Fibroblast of villous mesenchyme (primary cell): ENCODE measurements around the gene TMEM259. TPM values are rescaled to one million over a fixed set of nuclear protein-coding genes. Genes with fewer than 3 reads are reported as not detected.

Experiments used
- DNase-seq: peaks from one replicate; pipeline ENCODE4 v3.0.0-alpha.2; 2010; ENCODE audit warnings: low read depth
- H3K4me3 ChIP-seq: 2 replicates; pipeline ENCODE4 v1.5.1; 2011; ENCODE audit warnings: low read depth, mild to moderate bottlenecking, low read length
- total RNA-seq: library from RNA; depleted of rRNA; stranded (reverse); fragments of >200 nt; gene quantifications from 2 replicates; pipeline ENCODE4 v1.2.3, GENCODE V29; 2012
- TF ChIP-seq, protein P1 (sequence below): IDR thresholded peaks from 2 replicates; pipeline ENCODE4 v1.5.1; 2012; ENCODE audit warnings: low read depth, mild to moderate bottlenecking, low read length; ENCODE audit not compliant: insufficient read depth

Gene TMEM259
- 79.2 and 84.6 TPM in 2 replicates for total RNA-seq

DNA sequence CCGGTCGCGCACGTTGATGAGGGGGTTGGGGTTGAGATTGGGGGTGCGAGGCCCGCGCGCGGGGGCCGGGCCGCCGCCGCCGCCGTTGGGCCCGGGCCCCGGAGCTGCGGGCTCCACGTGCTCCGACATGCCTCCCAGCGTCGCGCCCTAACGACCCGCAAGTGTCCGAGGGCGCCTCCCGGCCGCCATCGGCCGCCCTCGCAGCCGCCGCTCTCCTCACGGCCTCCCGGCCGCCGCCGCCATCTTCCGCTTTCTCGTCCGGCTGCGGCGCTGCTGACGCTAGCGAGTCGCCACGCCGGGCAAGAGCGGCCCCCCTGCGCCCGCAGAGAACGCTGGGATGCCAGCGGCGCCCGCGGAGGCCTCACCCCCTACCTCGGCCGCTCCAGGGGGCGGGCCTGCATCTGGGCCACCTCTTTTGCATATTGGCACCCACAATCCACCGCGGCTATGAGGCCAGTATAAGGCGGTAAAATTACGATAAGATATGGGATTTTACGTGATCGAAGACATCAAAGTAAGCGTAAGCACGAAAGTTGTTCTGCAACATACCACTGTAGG, at the start of gene TMEM259:
Gene TMEM259, minus strand, starts transcription at position 256 of the 558 bp plus-strand sequence. Its CDS starts 127 bp downstream, at position 129.
- DNase-seq, result peak; percentile 98
- TF ChIP-seq, protein P1, sequence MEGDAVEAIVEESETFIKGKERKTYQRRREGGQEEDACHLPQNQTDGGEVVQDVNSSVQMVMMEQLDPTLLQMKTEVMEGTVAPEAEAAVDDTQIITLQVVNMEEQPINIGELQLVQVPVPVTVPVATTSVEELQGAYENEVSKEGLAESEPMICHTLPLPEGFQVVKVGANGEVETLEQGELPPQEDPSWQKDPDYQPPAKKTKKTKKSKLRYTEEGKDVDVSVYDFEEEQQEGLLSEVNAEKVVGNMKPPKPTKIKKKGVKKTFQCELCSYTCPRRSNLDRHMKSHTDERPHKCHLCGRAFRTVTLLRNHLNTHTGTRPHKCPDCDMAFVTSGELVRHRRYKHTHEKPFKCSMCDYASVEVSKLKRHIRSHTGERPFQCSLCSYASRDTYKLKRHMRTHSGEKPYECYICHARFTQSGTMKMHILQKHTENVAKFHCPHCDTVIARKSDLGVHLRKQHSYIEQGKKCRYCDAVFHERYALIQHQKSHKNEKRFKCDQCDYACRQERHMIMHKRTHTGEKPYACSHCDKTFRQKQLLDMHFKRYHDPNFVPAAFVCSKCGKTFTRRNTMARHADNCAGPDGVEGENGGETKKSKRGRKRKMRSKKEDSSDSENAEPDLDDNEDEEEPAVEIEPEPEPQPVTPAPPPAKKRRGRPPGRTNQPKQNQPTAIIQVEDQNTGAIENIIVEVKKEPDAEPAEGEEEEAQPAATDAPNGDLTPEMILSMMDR, result no peak
- peak within 1 kb of the TSS; percentile 84 for H3K4me3 ChIP-seq

DNA sequence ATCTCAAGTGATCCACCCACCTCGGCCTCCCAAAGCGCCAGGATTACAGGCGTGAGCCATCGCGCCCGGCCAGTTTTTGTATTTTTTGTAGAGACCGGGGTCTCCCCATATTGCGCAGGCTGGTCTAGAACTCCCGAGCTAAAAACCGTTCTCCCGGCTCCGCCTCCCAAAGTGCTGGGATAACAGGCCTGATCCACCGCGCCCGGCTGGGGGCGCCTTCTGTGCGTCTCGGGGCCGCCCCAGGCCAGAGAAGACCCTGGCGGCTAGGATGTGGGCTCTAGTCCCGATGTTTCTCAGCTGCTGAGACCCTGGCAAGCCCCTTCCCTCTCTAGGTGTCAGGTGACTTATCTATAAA, 49.6 kb upstream of the TMEM259 start:
- TF ChIP-seq, protein P1, result peak; percentile 19
- H3K4me3 ChIP-seq, result no peak overlapping the region
- peak; percentile 12 for DNase-seq

DNA sequence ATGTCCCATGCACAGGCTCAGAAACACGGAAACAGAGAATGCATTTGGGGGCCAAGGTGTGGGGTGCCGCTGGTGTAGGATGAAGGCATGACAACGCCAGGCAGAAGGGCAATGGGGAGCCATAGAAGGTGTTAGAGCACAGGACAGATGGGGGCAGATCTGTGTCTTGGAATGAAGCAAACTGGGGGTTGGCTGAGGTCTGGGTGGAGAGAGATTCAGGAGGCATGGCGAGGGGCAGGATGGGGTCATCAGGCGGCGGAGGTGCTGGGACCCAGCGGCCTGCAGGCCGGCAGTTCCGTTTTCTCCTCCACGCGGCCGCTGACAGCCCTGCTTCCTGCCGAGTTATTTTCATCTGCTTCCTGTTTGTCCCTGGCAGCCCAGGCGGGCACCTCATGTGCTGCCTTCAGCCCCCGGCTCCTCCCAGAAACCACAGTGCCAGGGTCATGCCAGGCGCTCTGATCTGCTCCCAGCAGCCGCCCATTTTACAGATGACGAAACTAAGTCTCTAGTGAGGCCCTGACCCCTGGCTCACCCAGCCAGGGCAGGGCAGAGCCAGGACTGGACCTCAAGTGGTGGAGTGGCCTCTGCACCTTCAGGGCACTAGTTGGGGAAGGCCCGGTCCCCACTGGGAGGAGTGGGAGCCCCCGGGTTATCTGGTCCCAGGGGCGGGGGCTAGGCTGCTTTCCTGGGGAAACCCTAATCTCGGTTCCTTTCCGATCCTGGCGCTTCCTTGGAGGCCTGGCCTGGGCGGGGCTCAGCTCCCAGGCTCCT, 48.3 kb upstream of the TMEM259 start:
- DNase-seq, result no peak
- no peak overlapping the region for H3K4me3 ChIP-seq
- TF ChIP-seq, protein P1, result no peak

DNA sequence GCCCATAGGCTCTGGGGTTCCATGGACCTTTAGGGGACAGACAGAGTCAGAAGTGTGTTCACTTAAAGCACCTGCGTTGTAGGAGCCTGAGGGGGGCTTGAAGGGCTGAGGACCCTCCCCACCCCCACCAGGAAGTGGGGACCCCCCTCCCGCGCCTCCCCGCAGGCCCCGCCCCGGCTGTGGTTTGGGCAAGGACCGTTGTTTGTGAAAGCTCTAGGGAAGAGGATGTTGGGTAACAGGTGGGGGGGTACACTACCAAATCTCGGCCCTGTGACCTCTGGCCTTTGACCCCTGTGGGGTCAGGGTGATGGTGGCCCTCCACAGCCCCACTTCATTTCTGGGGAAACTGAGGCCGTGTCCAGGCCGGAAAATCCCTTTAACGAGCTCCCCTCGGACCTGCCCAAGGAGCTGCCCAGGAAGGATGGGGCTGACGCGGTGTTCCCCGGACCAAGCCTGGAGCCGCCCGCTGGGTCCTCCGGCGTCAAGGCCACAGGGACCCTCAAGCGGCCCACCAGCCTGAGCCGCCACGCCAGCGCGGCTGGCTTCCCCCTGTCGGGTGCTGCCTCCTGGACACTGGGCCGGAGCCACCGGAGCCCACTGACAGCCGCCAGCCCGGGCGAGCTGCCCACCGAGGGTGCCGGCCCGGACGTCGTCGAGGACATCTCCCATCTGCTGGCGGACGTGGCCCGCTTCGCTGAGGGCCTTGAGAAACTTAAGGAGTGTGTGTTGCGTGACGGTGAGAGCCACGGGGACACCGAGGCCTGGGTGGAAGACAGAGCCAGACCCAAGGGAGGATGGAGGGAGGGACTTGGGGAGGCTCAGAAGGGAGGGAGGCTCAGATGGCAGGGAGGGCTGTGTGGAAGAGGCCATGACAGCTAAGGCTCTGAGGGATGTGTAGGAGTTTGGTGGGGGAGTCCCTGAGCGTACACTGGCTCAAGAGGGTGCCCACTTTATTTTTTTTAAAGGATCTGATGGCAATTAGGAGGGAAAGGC, 47.4 kb upstream of the TMEM259 start:
- no peak for DNase-seq
- peak overlapping the region; percentile 49 for H3K4me3 ChIP-seq
- TF ChIP-seq, protein P1, result no peak

DNA sequence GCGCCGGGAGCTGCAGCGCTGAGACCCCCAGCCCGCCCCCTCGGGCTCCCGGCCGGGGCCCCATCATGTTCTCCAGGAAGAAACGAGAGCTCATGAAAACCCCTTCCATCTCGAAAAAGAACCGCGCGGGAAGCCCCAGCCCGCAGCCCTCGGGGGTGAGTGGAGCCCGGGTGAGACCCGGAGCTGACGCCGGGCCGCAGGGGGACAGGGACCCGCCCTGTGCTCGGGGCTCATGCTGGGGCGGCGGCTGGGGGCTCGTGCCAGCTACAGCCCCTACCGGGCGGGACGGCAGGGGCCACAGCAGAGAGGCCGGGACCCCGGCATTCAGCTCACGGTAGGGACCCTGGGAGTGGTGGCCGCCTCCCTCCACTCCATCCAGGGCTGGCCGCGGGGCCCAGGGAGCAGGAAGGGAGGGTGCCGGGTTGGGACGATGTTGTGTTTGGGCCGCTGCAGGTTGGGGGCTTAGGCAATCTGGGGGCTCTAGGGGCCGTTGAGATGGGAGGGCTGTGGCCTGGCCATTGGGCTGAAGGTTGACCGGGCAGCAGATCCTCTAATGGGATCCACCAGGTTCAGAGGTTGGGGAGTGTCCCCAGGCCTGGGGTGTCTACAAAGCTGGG, 46.5 kb upstream of the TMEM259 start:
- peak overlapping the region; percentile 49 for H3K4me3 ChIP-seq
- TF ChIP-seq, protein P1, result no peak
- no peak for DNase-seq

DNA sequence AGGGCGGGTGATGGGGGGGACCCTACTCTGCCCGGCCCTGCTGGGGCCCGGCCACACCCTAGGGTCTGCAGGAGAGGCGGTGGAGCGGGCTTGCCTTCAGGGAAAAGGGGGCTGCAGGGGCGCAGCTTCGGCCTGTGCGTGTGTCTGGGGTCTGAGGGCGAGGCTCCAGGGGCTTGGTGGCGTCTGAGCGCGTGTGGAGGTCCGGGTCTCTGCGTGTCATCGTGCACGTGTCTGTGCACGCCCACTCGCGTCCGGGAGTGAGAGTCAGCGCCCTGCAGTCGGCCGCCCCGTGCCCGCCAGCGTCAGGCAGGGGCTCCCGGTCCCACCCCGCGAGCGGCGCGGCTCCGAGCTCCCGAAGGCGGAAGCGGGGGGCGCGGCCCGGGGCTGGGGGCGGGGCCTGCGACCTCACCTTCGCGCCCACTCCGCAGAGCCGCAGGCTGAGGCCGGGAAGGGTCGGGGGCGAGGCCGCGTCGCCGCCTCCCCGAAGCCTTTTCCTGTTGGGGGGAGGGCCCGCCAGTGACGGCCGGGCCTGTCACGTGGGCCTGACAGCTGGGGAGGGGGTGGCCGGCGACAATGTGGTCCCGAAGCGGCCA, 45.9 kb upstream of the TMEM259 start, which contains the start of gene ARHGAP45:
Gene ARHGAP45, plus strand, starts transcription at position 420 of the 593 bp plus-strand sequence. CDS start 239 bp downstream, outside the sequence.
- H3K4me3 ChIP-seq, result peak within 1 kb of the TSS; percentile 49
- TF ChIP-seq, protein P1, result no peak
- DNase-seq, result no peak
